ENCODE data around the gene CAMK2B.

DNA sequence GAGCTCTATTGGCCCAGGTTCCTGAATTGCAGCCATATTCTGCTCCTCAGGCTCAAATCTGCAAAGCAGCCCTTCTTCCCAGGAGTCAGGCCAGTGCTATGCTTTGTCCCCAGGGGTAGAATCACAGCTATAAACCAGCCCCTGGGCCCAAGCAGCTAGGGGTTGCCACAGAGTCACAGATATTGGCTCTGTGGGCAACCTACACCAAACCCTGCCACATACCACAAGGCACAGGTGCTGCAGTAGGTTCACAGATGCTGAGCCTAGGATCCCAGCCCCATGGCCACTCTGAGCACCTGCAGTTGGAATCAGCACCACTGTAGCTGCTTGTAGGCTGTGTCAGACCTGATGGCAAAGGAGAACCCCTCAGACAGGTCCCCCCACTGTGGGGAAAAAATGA is 43.1 kb upstream of the CAMK2B start:
- no peak for TF ChIP-seq EZH2 (IDR thresholded peaks at IDR 0.05; ENCODE audit: low read depth, unreplicated experiment)
- TF ChIP-seq, protein P1, sequence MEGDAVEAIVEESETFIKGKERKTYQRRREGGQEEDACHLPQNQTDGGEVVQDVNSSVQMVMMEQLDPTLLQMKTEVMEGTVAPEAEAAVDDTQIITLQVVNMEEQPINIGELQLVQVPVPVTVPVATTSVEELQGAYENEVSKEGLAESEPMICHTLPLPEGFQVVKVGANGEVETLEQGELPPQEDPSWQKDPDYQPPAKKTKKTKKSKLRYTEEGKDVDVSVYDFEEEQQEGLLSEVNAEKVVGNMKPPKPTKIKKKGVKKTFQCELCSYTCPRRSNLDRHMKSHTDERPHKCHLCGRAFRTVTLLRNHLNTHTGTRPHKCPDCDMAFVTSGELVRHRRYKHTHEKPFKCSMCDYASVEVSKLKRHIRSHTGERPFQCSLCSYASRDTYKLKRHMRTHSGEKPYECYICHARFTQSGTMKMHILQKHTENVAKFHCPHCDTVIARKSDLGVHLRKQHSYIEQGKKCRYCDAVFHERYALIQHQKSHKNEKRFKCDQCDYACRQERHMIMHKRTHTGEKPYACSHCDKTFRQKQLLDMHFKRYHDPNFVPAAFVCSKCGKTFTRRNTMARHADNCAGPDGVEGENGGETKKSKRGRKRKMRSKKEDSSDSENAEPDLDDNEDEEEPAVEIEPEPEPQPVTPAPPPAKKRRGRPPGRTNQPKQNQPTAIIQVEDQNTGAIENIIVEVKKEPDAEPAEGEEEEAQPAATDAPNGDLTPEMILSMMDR (conservative IDR thresholded peaks at IDR 0.05; ENCODE audit: low read depth in 2 of 2), result no peak

Data from GM23338 (cell line).